NCI-H748 treated with DMSO at 0.1 percent for 48 hours (cell line): ENCODE data around the gene CDH8.

ENCODE experiments used
- DNase-seq: peaks from one replicate; lab custom pipeline; 2025; lab: John Stamatoyannopoulos, UW

The CDH8 gene

DNA sequence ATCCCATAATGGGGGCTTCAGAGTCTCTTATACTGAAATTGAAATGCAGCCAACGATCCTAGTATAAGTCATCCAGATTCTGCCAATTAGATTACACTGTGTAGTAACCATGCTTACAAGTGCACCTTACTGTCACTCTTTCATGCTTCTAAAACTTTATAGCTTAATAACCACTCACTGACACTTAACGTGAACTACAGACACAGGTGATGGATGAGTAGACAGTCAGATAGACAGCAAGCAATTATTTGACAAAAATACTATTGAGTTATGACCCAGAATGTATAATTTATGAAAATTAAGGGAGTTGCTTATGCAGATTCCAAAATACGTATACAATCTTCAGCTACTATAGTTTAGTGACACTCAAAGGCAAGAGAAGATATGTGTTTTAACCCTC is 6.3 kb downstream of the CDH8 start:
- no peak for DNase-seq

DNA sequence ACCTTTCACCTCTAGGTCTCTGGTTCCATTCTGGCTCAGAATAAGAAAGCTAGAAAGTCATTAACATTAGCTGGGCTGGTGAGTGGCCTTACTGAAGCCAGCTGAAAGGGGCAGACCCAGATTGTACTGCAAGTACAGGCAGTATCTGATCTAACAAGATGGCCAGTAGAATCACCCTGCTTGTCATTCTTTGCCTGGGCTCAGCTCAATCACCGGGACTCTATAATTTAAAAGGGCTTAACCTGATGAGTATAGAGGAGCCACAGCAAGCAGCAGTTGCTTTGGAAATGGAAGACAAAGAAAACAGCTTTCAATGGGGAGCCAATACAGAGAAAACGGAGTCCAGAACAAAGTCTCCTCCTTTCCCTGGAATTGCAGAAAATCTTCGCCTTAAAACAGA is 13.6 kb downstream of the CDH8 start:
- DNase-seq, result no peak

GRCh38 chr16:62021161-62021581 is 15.1 kb downstream of the CDH8 start:
- DNase-seq, result no peak

- DNase-seq, result no peak
These were observed 15.6 kb downstream of the CDH8 start for GRCh38 chr16:62020681-62021080.

DNA sequence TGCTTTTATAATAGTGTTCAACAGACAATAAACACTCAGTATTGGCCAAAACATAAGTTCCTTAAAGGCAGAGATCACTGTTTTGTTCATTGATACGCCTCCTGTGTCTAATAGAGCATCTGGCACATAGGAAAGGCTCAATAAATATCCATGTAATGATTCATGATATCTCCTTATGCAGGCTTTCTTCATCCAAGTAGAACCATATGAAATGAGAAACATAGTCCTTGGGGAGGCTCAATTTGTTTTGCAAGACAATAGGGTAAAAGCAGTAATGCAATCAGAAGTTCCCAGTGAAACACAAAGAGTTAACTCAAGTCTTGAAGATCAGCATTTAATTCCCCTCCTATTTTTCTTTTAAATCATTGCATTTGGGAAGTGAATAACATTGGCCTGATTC is 16.4 kb downstream of the CDH8 start:
- DNase-seq, result no peak

GRCh38 chr16:62018301-62019060 is 17.8 kb downstream of the CDH8 start:
- no peak for DNase-seq

DNA sequence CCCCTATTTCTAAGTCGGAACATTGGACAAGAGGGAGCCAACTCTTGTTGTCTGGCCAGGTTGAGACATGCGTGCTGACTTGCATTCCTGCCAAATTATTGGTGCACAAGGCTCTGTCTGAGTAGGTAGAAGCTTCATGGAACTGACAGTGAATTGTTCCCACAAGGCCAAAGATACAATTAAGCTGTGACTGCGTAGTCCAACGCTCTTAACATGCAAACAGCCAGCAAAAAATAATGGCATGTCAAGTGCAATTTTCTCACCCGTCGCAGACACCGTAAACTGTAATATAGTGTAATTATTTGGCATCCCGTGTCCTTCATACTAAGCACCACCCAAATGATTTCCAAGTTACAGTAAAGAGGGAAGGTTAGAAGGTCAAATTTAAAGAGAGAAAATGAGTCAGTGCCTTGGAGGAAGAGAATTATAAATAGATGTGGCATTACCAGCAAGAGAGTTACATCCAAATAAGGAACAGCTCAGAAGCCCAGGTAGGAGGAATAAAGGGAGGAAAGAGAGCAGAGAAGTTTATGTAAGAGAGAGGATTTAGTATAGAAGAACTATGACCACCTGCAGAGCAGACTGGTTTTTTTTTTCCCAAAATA is 21.8 kb downstream of the CDH8 start:
- DNase-seq, result peak; percentile 68

DNA sequence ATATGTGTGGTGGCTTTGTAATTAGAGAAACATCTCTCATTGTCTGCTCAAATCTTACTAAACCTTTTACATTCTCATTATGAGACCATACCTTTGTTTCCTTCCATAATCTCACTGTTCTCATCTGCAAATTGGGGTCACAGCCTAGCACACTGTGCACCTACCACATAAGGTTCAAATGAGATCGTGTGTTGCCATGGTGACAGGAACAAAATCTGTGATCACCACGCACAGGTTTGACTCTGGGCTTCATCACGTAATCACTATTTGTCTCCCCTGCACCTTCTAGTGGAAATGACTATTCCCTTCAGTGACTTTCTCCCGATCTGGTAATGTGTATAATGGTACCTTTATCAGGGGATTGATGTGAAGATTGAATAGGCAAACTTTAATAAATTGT is 26.1 kb downstream of the CDH8 start:
- DNase-seq, result no peak

- DNase-seq, result no peak
These were observed 37.8 kb downstream of the CDH8 start for GRCh38 chr16:61998460-61998859.

GRCh38 chr16:61993108-61993507 is 43.1 kb downstream of the CDH8 start:
- no peak for DNase-seq

- no peak for DNase-seq
These were observed 48.7 kb downstream of the CDH8 start for GRCh38 chr16:61987474-61988012.

DNA sequence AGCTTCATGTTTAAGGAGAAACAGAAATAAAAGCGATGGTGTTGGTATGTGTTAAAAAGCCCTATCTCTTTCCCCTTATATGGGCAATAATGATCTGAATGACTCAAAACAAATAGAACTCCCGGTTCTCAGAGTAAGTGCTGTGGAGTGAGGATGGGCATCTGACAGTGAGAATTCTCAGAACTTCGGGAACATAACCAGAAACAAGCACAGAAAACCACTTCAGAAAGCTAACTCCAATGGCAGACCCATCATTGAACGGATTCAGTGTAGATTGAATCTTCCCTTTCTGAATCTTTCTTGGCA is 67.2 kb downstream of the CDH8 start:
- no peak for DNase-seq

GRCh38 chr16:61968242-61969076 is 67.8 kb downstream of the CDH8 start:
- no peak for DNase-seq

DNA sequence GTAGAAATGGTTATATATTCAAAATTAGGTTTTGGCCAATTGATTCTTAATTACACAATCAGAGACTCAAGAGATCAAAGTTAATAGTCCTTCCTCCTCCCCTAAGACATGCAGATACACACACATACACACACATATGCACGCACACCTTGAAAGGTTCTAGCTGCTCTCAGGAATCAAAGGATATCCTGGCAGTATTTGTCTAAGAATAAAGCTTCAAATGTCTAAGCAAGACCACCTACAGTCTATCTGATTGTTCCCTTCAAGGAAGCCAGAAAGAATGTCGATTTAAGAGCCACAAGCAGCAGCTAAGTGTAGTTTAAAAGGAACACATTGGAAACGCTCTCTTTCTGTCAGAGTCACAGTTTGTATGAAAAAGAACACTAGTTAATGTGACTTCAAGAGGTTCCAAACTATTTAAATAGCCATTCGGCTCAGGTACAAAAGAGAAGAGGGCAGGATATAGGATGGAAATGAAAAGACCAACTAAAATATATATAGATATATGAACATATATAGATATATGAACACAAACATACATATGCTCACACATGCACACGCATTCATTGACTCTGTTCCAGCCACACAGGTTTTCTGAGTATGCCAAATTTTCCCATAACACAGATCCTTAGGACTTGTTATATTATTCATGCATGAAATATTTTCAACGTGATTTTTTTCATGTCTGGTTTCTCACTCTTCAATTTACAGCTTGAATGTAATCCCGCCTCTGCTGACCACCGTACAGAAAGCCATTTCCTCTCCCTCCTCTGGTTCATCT is 79.0 kb downstream of the CDH8 start:
- no peak for DNase-seq

DNA sequence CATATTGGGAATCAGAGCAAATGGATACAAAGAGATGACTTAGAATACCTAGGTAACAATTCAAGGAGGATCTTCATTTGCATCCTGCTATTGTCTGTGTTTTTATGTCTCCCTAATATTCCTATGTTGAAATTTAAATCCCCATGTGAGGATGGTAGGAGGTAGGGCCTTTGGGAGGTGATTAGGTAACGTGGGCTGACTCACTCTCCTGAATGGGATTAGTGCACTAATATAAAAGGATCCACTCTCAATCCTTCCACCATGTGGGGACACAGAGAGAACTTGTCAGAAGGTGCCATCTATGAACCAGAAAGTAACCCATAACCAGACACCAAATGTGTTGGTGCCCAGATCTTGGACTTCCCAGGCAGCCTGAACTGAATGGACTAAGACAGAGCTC is 83.4 kb downstream of the CDH8 start:
- no peak for DNase-seq

DNA sequence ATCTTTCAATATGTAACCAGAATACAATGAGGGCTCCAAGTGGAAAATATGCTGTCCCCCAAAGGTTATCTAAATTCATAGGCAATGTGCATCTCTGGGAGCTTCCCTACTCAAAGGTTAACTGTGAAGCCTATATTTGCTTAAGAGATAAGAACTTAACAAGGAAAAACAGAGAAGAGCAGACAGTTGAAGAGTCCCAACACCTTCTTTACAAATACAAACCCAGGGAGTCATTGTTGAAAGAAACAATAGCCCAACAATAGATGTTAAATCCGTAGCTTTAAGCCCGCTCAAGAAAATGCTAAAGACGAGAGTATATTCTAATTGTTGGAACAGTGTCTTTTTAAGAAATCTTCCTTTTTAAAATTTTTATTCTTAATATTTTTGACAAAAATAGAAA is 87.8 kb downstream of the CDH8 start:
- no peak for DNase-seq

GRCh38 chr16:61946019-61946418 is 90.2 kb downstream of the CDH8 start:
- DNase-seq, result no peak

DNA sequence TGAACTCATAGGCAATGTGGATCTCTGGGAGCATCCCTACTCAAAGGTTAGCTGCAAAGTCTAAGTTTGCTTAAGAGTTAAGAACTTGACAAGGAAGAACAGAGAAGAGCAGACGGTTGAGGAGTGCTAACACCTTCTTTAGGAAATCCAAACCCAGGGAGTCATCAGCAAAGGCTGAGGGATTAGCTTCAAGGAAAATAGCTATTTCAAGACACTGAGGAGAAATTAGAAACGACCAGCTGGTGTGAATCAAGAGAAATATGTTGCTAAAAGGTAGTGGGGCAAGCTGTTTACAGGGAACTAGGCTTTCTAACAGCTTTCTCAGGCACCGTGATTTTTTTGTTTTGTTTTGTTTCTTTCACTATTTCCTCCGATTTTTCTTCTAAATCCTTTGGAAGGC is 90.7 kb downstream of the CDH8 start:
- no peak for DNase-seq

- DNase-seq, result no peak
These were observed 92.2 kb downstream of the CDH8 start for GRCh38 chr16:61944004-61944403.

- no peak for DNase-seq
These were observed 95.6 kb downstream of the CDH8 start for GRCh38 chr16:61940611-61941010.

DNA sequence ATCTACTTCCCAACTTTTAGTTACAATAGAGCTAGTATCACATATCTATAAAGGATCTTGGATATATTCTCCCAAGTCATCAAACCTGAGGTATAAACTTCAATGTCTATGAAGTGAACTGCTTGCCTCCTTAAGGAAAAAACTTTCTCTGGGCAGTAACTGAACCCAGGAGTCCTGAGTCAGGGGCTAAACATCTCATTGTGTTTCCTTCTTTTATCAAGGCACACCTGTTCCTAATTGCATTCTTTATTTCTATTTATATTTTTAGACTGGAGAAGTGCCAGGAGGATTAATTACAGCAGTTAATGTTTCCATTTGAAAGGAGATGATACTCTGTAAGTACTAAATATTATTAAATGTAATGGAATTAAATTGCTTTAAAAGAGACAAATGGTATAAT is 98.6 kb downstream of the CDH8 start:
- DNase-seq, result peak; percentile 27

- DNase-seq, result peak; percentile 11
These were observed 99.7 kb downstream of the CDH8 start for GRCh38 chr16:61936522-61936921.
